DND-41 (cell line): ENCODE data around the gene DGKG.

ENCODE experiments used
- ATAC-seq: fragments of 200-7000 bp; cut with Tn5 transposase; 3 replicates; pipeline ENCODE4 v1.9.1; 2021; ENCODE audit warnings: low read depth; ENCODE audit not compliant: insufficient read depth
- DNase-seq: peaks from one replicate; pipeline ENCODE4 v3.0.0-alpha.2; 2020
- H2AFZ ChIP-seq: 2 replicates; pipeline ENCODE4 v1.6.0; 2012; ENCODE audit warnings: low read depth, low read length
- H3K27ac ChIP-seq: 2 replicates; pipeline ENCODE4 v1.5.1; 2012; ENCODE audit warnings: low read length, inconsistent platforms
- H3K27me3 ChIP-seq: fragments of 200-600 bp; sonication (generic); 2 replicates; pipeline ENCODE4 v1.6.0; 2012; ENCODE audit warnings: low read length, mild to moderate bottlenecking, inconsistent platforms; ENCODE audit not compliant: insufficient read depth, poor library complexity
- H3K36me3 ChIP-seq: 2 replicates; pipeline ENCODE4 v1.5.1; 2012; ENCODE audit warnings: low read length, inconsistent platforms; ENCODE audit not compliant: insufficient read depth
- H3K4me1 ChIP-seq: 2 replicates; pipeline ENCODE4 v1.5.1; 2012; ENCODE audit warnings: mild to moderate bottlenecking, low read length; ENCODE audit not compliant: insufficient read depth
- H3K4me2 ChIP-seq: 2 replicates; pipeline ENCODE4 v1.6.0; 2012; ENCODE audit warnings: mild to moderate bottlenecking, moderate library complexity, low read length, inconsistent platforms; ENCODE audit not compliant: insufficient read depth
- H3K4me3 ChIP-seq, 2 experiments: fragments of 200-600 bp in 1 of 2; shearing (Covaris generic) in 1 of 2; 2 replicates each; pipeline ENCODE4 v1.5.1; 2012 to 2016; ENCODE audit warnings: inconsistent platforms in 2 of 2, low read length in 2 of 2, mild to moderate bottlenecking in 2 of 2, low read depth in 1 of 2, moderate library complexity in 1 of 2
- H3K79me2 ChIP-seq: 2 replicates; pipeline ENCODE4 v1.6.0; 2012; ENCODE audit warnings: low read length, inconsistent platforms; ENCODE audit not compliant: insufficient read depth
- H3K9ac ChIP-seq: 2 replicates; pipeline ENCODE4 v1.6.0; 2012; ENCODE audit warnings: low read depth, mild to moderate bottlenecking, inconsistent platforms, low read length, moderate library complexity
- H3K9me3 ChIP-seq: 2 replicates; pipeline ENCODE4 v1.5.1; 2012; ENCODE audit warnings: low read length, moderate library complexity, mild to moderate bottlenecking, inconsistent platforms; ENCODE audit not compliant: insufficient read depth, severe bottlenecking
- H4K20me1 ChIP-seq: 2 replicates; pipeline ENCODE4 v1.6.0; 2012; ENCODE audit warnings: low read length; ENCODE audit not compliant: insufficient read depth
- CTCF ChIP-seq: IDR thresholded peaks from 2 replicates; pipeline ENCODE4 v1.5.1; 2012; ENCODE audit warnings: borderline replicate concordance, low read length, moderate library complexity, mild to moderate bottlenecking; ENCODE audit not compliant: poor library complexity, severe bottlenecking; ENCODE audit errors: extremely low read depth
- EZH2 ChIP-seq: IDR thresholded peaks from 3 replicates; pipeline ENCODE4 v1.6.1; 2012; ENCODE audit warnings: borderline replicate concordance, low read depth, mild to moderate bottlenecking, moderate library complexity, low read length, inconsistent platforms; ENCODE audit not compliant: severe bottlenecking

The DGKG gene

DNA sequence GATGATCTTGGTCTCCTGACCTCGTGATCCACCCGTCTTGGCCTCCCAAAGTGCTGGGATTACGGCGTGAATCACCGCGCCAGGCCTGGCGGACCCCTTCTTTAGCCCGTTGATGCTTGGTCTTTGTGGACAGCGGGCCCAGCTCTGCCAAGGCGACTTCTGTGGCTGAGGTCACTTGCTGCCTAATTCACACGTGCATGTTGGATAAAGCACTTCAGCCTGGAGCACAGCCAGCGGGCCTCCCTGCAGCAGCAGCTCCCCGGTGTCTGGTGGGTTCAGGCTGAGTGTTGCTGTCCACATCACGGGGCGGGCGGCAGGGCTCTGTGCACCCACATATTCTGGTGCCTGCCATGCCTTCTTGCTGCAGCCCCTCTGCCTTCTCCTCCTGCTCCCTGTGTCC is 88.4 kb downstream of the DGKG start:
- Histone ChIP-seq H3K4me2 (no peak overlapping the region), H3K4me3 (no peak overlapping the region), H3K27ac (no peak overlapping the region), H3K36me3 (no peaks in the 10 kb centered on the region), H3K79me2 (no peaks in the 10 kb centered on the region), H3K27me3 (peaks cover 3% of the 10 kb centered on the region), H4K20me1 (no peaks in the 10 kb centered on the region), H3K4me1 (no peaks in the 10 kb centered on the region), H3K9me3 (no peaks in the 10 kb centered on the region), H2AFZ (no peak overlapping the region), H3K9ac (no peak overlapping the region)
- no peak for ATAC-seq
- TF ChIP-seq CTCF (no peak), EZH2 (no peak)
- DNase-seq = no peak

- ATAC-seq (no peak), DNase-seq (no peak)
- H3K4me2 ChIP-seq = no peak overlapping the region
- H3K27ac ChIP-seq = no peak overlapping the region
- H3K27me3 ChIP-seq = no peaks in the 10 kb centered on the region
- H3K4me1 ChIP-seq = no peaks in the 10 kb centered on the region
- no peaks in the 10 kb centered on the region for H3K36me3 ChIP-seq
- 0 out of 2 replicates have a peak, but pooled peaks cover 2% of the 10 kb centered on the region for H4K20me1 ChIP-seq
- TF ChIP-seq EZH2 = no peak
- no peak for TF ChIP-seq CTCF
- H3K4me3 ChIP-seq = no peak overlapping the region
- H3K9me3 ChIP-seq = no peaks in the 10 kb centered on the region
- H3K79me2 ChIP-seq = no peaks in the 10 kb centered on the region
- H2AFZ ChIP-seq = no peak overlapping the region
- no peak overlapping the region for H3K9ac ChIP-seq
Measured at GRCh38 chr3:186270701-186271100, 91.3 kb downstream of the DGKG start.

DNA sequence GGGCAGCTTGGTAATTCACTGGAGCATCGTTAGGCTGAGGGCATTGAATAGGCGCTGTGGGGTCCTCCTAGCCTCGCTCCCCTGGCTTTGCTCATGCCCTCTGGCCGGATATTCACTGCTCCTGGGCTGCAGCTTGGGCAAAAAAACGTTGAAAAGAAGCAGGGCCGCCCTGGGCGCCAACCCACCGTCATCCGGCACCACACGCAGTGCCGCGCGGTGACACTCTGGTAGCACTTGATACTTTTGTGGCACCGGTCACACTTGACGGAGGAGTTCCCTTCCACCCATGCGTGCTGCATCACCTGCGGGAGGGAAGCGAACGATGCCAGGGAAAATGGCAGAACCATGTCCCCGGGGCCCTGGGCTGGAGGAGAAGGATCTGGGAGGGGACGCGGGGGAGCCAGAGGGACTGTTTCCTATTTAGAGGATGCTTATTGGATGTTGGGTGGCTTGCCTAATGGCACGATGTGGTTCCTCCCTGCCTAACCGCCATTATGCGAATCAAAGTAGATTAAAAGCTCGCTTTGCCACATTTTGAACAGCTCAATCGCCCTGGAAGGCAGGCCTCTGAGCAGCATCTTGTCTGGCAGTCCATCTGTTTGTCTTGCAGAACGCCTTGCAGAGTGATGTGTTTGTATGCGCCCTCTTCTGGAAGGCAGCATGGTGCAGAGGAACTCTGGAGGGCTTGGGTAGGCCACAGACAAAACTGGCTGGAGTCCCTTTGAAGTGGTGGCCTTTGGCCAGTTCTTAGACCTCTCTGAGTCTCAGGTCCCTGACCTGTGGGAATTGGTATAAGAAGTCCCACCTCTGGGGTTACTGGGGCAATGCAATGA is 93.2 kb downstream of the DGKG start:
- Histone ChIP-seq H3K4me3 (no peak overlapping the region), H3K9ac (no peak overlapping the region), H3K36me3 (no peaks in the 10 kb centered on the region), H2AFZ (no peak overlapping the region), H3K4me1 (no peaks in the 10 kb centered on the region), H3K4me2 (no peak overlapping the region), H3K79me2 (no peaks in the 10 kb centered on the region), H4K20me1 (0 out of 2 replicates have a peak, but pooled peaks cover 2% of the 10 kb centered on the region), H3K27ac (no peak overlapping the region), H3K9me3 (no peaks in the 10 kb centered on the region), H3K27me3 (peaks cover 4% of the 10 kb centered on the region)
- DNase-seq (no peak), ATAC-seq (no peak)
- TF ChIP-seq CTCF (peak; percentile 36), EZH2 (no peak)
